ENCODE measurements around the gene RAB37. TPM values are rescaled to one million over a fixed set of nuclear protein-coding genes. Genes with fewer than 3 reads are reported as not detected.

The RAB37 gene
- total RNA-seq, 2 experiments from 2014 or later: 19.0 to 21.1 TPM

GRCh38 chr17:74744349-74744713, 7.3 kb downstream of the RAB37 start:
- Mint-ChIP-seq H3K27me3 (no peaks in the 10 kb centered on the region), H3K9me3 (no peaks in the 10 kb centered on the region), H3K27ac (peak overlapping the region; percentile 91), H3K4me1 (ENCODE audit: low read depth) (peaks cover 76% of the 10 kb centered on the region), H3K36me3 (ENCODE audit: low read depth) (no peaks in the 10 kb centered on the region), H3K4me3 (peak overlapping the region; percentile 80)
- CTCF ChIA-PET: interaction anchor here (0.6 to 4.2 kb wide), 7 partner anchors 7 to 65 kb away, joined by 3 to 39 read pairs (median 17); partner anchors contain the start of gene RAB37
- DNase-seq (no peak), ATAC-seq (ENCODE audit: poor library complexity) (no peak)
- Histone ChIP-seq H3K9me3 (ENCODE audit: control insufficient read depth in 1 of 2, insufficient read depth in 1 of 2, low read length in 2 of 2) (no peaks in the 10 kb centered on the region), H3K27me3 (ENCODE audit: control insufficient read depth in 1 of 2, insufficient read depth in 2 of 2, low read length in 2 of 2) (no peaks in the 10 kb centered on the region), H3K4me3 (ENCODE audit: low read length) (no peak overlapping the region), H3K36me3 (ENCODE audit: insufficient read depth, low read length) (peaks cover 8% of the 10 kb centered on the region), H3K27ac (ENCODE audit: low read depth in 1 of 2, low read length in 2 of 2) (peak overlapping the region in 1 of 2 donors; percentile 13), H3K4me1 (ENCODE audit: insufficient read depth, low read length) (peaks cover 88% of the 10 kb centered on the region)
- TF ChIP-seq CTCF (IDR thresholded peaks at IDR 0.05): no peak
- POLR2A ChIA-PET: interaction anchor here (0.7 to 9.0 kb wide), 7 partner anchors 7 to 375 kb away, joined by 3 to 89 read pairs (median 6); partner anchors contain the start of genes NAT9 and RAB37
- intact Hi-C loops (cut with DNase I, micrococcal nuclease): loop anchor here (1.0 kb wide), 2 partner anchors 26 to 121 kb away; no protein-coding TSS in a partner anchor

GRCh38 chr17:74744714-74745547, 7.9 kb downstream of the RAB37 start:
- POLR2A ChIA-PET: interaction anchor here (0.7 to 9.0 kb wide), 12 partner anchors 7 to 374 kb away, joined by 3 to 90 read pairs (median 7); partner anchors contain the start of genes FDXR, NAT9 and RAB37
- CTCF ChIA-PET: interaction anchor here (0.6 to 4.2 kb wide), 9 partner anchors 8 to 213 kb away, joined by 3 to 39 read pairs (median 8); partner anchors contain the start of gene RAB37
- no peaks in the 10 kb centered on the region for H3K27me3 Mint-ChIP-seq
- H3K27ac ChIP-seq (ENCODE audit: low read depth in 1 of 2, low read length in 2 of 2): no peak overlapping the region
- TF ChIP-seq CTCF (IDR thresholded peaks at IDR 0.05): peak; percentile 100
- H3K4me3 ChIP-seq (ENCODE audit: low read length): peak overlapping the region; percentile 11
- peaks cover 82% of the 10 kb centered on the region for H3K4me1 ChIP-seq (ENCODE audit: insufficient read depth, low read length)
- H3K4me3 Mint-ChIP-seq: peak overlapping the region; percentile 80
- H3K9me3 ChIP-seq (ENCODE audit: control insufficient read depth in 1 of 2, insufficient read depth in 1 of 2, low read length in 2 of 2): no peaks in the 10 kb centered on the region
- peaks cover 6% of the 10 kb centered on the region for H3K36me3 Mint-ChIP-seq (ENCODE audit: low read depth)
- H3K27ac Mint-ChIP-seq: peak overlapping the region; percentile 91
- ATAC-seq (ENCODE audit: poor library complexity): peak; percentile 16
- no peaks in the 10 kb centered on the region for H3K27me3 ChIP-seq (ENCODE audit: control insufficient read depth in 1 of 2, insufficient read depth in 2 of 2, low read length in 2 of 2)
- intact Hi-C loops (cut with DNase I, micrococcal nuclease): loop anchor here (1.0 to 5.0 kb wide), 5 partner anchors 25 to 437 kb away; partner anchors contain the start of gene SUMO2 (in 1 of the 2)
- DNase-seq: peak; percentile 70 to 88 (median 80)
- H3K4me1 Mint-ChIP-seq (ENCODE audit: low read depth): peaks cover 74% of the 10 kb centered on the region
- no peaks in the 10 kb centered on the region for H3K9me3 Mint-ChIP-seq
- H3K36me3 ChIP-seq (ENCODE audit: insufficient read depth, low read length): peaks cover 8% of the 10 kb centered on the region

- H3K27ac Mint-ChIP-seq: peak overlapping the region; percentile 51
- H3K9me3 ChIP-seq (ENCODE audit: control insufficient read depth in 1 of 2, insufficient read depth in 1 of 2, low read length in 2 of 2): no peaks in the 10 kb centered on the region
- peak overlapping the region; percentile 51 for H3K4me3 Mint-ChIP-seq
- no peak for ATAC-seq (ENCODE audit: poor library complexity)
- H3K36me3 Mint-ChIP-seq (ENCODE audit: low read depth): peaks cover 10% of the 10 kb centered on the region
- no peaks in the 10 kb centered on the region for H3K27me3 Mint-ChIP-seq
- no peak overlapping the region for H3K27ac ChIP-seq (ENCODE audit: low read depth in 1 of 2, low read length in 2 of 2)
- peaks cover 75% of the 10 kb centered on the region for H3K4me1 ChIP-seq (ENCODE audit: insufficient read depth, low read length)
- ChIA-PET POLR2A (interaction anchor here (0.7 to 9.0 kb wide), 8 partner anchors 8 to 127 kb away, joined by 3 to 90 read pairs (median 10); partner anchors contain the start of genes FDXR, NAT9 and RAB37), CTCF (interaction anchor here (1.0 to 4.2 kb wide), 6 partner anchors 9 to 212 kb away, joined by 4 to 39 read pairs (median 20); partner anchors contain the start of gene RAB37)
- peak in 1 of 14 experiments; percentile 19 for DNase-seq
- peaks cover 8% of the 10 kb centered on the region for H3K36me3 ChIP-seq (ENCODE audit: insufficient read depth, low read length)
- H3K4me3 ChIP-seq (ENCODE audit: low read length): no peak overlapping the region
- intact Hi-C loops (cut with DNase I, micrococcal nuclease): loop anchor here (5.0 kb wide), 3 partner anchors 37 to 437 kb away; partner anchors contain the start of gene SUMO2 (in 1 of the 2)
- no peaks in the 10 kb centered on the region for H3K9me3 Mint-ChIP-seq
- H3K27me3 ChIP-seq (ENCODE audit: control insufficient read depth in 1 of 2, insufficient read depth in 2 of 2, low read length in 2 of 2): no peaks in the 10 kb centered on the region
- no peak for TF ChIP-seq CTCF (IDR thresholded peaks at IDR 0.05)
- peaks cover 73% of the 10 kb centered on the region for H3K4me1 Mint-ChIP-seq (ENCODE audit: low read depth)
These were observed 8.6 kb downstream of the RAB37 start for GRCh38 chr17:74745548-74746177.
